Fibroblast of peridontal ligament (primary cell): Measurements from ENCODE around the gene MARVELD2.
"Not testable (repeated sequence)": the region's sequence is repeated elsewhere in the genome, so short reads cannot be mapped to it uniquely, and the experiment has no call there.

Source experiments
- DNase-seq: peaks from one replicate; pipeline ENCODE4 v3.0.0-alpha.2; 2010; ENCODE audit errors: extremely low read depth

Gene MARVELD2, protein sequence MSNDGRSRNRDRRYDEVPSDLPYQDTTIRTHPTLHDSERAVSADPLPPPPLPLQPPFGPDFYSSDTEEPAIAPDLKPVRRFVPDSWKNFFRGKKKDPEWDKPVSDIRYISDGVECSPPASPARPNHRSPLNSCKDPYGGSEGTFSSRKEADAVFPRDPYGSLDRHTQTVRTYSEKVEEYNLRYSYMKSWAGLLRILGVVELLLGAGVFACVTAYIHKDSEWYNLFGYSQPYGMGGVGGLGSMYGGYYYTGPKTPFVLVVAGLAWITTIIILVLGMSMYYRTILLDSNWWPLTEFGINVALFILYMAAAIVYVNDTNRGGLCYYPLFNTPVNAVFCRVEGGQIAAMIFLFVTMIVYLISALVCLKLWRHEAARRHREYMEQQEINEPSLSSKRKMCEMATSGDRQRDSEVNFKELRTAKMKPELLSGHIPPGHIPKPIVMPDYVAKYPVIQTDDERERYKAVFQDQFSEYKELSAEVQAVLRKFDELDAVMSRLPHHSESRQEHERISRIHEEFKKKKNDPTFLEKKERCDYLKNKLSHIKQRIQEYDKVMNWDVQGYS

DNA sequence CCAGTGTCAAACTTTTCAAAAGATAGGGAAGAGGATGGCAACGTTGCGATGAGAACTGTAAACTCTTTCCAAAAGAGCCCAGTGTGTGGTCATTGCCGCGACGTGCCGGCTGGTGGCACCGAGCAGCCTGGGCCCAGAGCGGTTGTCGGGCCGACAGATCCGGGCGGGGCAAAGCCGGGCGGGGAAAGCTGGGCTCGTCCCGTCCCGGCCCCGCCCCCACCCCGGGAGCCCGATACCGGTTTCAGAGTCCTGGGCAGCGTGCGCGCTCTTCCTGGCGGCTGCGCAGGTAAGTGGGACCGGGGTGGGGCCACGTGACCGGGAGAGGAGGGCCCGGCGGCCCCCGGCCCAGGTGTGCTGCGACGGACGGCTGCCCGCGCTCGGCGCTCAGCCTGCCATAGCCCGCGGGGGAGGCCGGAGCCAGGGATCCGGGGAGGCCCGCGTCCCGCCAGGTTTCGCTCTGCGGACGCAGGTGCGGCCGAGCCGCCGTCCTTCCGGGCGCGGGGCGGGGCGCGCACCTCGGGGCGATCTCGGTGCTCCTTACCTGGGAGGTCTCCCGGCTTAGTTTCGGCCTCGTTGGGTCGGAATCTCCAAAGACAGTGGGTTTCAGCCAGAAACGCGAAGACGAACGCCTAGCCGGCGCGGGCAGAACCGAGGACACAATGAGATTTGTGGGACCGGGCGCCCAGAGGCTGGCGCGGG lies at the start of gene MARVELD2:
TSS of gene MARVELD2 (plus strand) at position 232 of the 699 bp plus-strand sequence. CDS start 4,270 bp downstream, outside the sequence.
- peak; percentile 44 for DNase-seq

DNA sequence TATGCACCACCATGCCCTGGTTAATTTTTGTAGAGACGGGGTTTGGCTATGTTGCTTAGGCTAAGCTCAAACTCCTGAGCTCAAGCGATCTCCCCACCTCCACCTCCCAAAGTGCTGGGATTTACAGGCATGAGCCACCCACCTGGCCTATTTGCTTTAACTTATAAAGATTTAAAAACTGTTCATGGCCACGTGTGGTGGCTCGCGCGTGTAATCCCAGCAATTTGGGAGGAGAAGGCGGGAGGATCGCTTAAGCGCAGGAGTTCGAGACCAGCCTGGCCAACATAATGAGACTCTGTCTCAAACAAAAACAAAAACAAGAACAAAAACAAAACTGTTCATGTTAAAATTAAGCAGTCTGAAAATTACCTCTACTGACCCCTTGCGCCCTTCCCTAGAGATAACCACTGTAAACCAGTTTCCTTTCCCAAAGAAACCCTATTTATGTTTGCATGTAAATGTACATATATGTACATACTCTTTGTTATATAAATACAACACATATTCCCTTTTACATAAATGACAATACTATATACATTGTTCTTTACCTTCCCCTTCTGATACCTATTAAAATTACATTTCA lies 47.1 kb upstream of the MARVELD2 start:
- DNase-seq, result no peak

DNA sequence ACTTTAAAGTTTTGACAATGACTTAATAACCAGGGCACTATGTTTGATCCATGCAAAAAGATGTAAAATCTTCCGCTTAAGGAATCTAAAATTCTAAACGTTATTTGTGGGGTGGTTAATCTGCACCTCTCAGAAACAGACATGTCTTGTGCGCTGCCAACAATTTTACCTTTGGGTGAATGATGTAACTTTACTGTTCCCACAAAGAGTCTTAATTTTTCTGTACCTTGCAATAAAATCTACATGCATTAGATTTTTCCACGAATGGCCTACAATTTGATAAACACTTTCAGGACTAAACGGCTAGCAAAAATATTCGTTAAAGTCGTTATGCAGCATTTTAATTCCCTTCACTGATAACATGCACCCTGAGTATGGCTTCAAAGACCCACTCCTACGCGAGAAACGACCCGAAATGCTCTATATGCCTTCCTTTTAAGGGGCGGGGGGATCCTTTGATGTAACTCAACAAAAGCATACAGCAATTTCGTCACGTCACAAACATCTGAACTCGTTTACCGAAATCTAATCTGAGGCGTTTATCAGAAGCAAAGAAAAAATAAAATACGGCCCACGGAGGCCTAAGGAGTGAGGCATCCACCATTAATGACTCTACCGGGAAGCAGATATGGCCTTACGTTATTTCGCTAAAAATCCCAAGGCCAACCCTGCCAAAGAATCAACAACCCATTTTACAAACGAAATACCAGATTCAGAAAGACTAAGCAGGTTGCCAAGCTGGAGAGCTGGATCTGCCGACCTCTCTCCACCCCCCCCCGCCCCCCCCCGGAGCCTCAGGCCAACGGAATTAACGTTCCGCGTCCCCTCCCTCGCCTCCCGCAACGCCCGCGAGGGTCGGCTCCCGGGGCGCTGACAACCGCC lies 46.2 kb upstream of the MARVELD2 start:
- peak; percentile 59 for DNase-seq

DNA sequence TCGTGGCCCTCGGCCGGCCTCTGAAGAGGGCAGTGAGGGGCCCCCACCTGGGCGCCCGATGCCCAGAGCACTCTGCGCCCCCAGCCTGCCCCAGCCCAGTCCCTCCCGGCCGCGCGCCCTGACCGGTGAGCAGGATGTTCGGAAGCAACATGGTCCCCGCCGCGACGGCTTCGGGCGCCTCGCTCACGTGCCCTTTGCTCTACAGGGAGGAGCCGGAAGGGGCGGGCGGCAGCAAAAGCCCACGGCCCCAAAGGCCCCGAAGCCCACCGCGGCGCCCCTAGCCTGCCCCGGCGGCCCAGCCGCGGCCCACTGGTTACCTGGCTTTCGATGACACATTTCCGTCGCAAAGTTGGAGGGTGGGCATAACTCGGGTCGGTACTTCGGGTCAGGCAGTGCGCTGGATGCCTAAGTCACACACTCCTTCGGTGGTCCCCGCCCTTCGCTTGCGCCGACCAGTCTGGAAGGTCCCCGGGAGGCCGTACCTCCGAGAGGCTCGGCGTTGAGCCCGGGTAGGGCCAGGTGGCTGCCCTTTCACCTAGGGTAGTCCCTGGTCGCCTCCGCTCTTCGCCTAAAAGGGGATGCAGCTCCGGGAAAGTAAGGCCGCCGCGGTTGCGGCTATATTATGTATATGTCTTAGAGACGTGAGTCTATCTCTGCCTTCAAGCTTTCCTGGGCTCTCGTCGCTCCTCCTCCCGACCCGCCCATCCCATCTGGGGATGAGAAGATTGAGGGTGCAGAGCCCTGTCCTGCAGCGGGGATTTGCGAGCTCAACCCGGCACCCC lies 45.4 kb upstream of the MARVELD2 start, which contains the start of the genes AK6, RAD17 and TAF9:
TSS of gene AK6 (minus strand) at position 181 of the 782 bp plus-strand sequence. CDS start at position 151, 30 bp downstream.
TSS of gene RAD17 (plus strand) at position 479 of the 782 bp plus-strand sequence. CDS start 2,391 bp downstream, outside the sequence.
TSS of gene TAF9 (minus strand) at position 181 of the 782 bp plus-strand sequence. CDS start 3,783 bp downstream, outside the sequence.
- peak; percentile 89 for DNase-seq

DNA sequence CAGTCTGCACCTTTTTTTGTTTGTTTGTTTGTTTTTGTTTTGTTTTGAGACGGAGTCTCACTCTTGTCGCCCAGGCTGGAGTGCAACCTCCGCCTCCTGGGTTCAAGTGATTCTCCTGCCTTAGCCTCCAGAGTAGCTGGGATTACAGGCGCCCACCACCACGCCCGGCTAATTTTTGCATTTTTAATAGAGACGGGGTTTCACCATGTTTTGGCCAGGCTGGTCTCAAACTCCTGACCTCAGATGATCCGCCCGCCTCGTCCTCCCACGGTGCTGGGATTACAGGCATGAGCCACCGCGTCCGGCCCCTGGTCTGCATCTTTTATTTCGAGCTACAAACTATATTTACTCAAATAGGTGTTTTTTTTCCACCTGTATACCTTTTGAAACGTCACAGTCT lies 44.6 kb upstream of the MARVELD2 start:
- DNase-seq, result not testable (repeated sequence)

DNA sequence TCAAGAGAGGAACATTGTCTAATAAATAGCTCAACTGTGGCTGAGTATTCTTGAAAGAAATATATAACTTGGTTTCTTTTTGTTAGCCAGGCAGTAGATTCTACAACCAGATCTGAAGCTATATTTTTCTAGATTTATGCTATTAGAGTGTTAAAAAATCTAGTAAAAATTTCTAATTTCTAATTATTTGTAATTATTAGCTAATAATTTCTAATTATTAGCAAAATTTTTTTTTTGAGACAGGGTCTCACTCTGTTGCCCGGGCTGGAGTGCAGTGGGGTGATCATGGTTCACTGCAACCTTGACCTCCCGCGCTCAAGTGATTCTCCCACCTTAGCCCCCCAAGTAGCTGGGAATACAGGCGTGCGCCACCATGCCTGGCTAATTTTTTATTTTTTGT lies 42.5 kb upstream of the MARVELD2 start:
- DNase-seq, result no peak

DNA sequence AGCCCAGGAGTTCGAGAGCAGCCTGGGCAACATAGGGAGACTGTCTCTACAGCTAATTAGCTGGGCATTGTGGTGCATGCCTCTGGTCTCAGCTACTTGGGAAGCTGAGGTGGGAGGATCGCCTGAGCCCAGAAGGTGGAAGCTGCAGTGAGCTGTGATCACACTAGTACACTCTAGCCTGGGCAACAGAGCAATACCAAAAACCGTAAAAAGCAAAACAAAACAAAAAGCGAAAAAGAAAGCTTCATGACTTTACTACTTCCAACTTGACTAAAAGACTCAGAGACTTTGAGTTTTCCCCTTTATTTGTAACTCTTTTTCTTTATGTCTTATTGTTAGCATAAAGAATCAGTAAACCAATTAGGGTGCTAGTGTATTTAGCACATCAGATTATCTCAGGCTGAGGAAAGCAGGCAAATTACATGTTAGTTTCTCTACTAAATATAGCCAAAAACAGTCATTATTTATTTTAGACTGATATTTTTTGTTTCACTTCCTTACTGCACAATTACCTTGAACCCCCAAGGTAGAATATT lies 39.9 kb upstream of the MARVELD2 start:
- DNase-seq, result no peak

DNA sequence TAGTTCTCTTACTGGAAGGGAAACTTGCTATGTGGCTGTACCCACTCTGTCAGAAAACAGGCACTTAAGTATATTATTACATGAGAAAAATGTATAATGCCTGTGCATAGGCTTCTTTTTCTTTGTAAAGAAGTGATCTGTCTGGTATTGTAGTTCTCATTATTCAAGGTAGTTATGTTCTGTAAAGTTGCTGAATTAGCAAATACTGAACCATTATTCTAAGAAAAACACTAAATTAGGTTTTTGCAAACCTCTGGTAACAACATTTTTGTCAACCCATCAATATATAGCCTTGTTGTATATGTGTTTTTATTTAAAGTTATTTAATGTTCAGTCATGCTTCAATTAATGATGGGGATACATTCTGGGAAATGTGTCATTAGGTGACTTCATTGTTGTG lies 36.5 kb upstream of the MARVELD2 start:
- no peak for DNase-seq

DNA sequence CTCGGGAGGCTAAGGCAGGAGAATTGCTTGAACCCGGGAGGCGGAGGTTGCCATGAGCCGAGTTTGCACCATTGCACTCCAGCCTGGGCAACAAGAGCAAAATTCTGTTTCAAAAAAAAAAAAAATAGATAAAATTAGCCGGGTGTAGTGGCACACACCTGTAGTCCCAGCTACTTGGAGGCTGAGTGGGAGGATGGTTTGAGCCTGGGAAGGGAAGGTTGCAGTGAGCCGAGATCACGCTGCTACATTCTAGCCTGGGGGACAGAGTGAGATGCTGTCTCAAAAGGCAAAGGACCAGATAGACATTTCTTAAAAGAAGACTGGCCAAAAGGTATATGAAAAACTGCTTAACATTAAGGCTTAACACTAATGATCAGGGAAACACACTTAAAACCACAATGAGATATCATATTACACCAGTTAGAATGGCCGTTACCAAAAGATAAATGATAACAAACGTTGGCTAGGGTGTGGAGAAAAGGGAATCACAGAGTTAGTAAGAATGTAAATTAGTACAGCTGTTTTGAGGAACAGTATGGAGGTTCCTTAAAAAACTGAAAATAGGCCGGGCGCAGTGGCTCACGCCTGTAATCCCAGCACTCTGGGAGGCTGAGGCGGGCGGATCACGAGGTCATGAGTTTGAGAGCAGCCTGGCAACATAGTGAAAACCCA lies 10.1 kb upstream of the MARVELD2 start:
- no peak for DNase-seq

DNA sequence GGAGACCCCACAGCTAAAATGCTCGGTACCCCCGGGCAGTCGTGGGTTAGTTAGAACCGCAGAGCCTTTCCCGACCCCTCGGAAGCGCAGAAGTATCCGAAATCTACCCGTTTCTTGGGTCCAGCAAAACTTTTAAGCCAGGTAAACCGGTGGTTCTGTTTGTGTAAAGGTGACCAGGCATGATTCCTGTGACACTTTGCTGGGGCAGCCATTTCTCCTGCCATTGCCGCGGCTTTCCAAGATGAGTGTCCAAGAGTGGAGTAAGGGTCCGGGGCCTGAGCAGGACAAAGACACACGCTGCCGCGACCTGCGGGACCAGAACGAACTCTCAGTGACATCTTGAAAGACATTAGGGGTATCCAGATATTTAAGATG lies 655 bp downstream of the MARVELD2 start:
- no peak for DNase-seq

DNA sequence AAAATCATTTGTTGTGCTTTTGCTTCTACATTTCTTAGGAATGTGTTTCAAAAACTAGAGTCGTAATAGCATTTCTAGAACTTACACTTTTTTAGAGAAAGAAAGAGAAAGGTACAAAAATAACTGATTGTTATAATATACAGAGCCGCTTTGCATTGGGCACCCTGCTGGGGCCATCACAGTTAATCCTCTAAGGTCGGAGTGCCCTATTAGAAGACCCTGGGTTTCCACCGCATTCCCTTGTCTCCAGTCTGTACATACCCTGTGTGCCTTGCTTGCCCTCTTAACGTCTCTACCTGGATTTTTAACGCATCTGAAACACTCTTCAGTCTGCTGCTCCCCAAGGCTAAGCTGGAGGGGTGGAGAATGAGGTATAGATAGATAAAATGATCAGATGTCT lies 1.3 kb downstream of the MARVELD2 start:
- no peak for DNase-seq

DNA sequence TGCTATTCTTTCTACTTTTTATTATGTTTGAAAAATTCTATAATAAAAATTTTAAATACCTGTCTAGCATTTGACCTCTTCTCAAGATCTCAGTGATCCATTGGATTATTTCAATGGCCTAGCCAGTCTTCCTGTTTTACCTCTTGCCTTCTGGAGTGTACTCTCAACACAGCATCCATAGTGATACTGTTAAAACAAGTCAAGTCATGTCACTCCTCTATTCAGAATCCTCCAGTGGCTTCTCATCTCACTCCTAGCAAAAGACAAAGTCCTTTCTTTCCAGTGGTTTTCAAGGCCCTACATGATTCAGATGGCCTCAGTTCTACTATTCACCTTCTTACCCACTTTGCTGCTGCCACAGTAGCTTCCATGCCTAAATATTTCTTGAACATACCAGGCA lies 1.8 kb downstream of the MARVELD2 start:
- no peak for DNase-seq

DNA sequence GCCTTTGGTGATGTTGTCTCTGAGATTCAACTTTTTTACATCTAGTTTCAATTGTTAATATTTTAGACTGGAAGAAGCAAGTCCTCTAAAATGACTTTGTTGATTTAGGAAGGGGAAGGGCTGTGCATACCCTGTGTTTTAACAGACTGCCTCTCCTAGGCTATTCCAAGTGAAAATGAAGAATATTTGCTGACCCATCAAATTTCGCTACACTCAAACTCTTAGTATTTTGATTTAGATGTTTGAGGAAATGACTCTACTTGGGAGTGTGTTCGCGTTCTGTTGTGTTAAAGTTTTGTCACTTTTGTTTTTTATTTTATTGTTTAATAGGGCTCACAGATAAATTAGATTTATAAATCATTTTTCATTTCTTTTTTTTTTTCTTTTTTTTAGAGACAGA lies 3.6 kb downstream of the MARVELD2 start:
- DNase-seq, result no peak

DNA sequence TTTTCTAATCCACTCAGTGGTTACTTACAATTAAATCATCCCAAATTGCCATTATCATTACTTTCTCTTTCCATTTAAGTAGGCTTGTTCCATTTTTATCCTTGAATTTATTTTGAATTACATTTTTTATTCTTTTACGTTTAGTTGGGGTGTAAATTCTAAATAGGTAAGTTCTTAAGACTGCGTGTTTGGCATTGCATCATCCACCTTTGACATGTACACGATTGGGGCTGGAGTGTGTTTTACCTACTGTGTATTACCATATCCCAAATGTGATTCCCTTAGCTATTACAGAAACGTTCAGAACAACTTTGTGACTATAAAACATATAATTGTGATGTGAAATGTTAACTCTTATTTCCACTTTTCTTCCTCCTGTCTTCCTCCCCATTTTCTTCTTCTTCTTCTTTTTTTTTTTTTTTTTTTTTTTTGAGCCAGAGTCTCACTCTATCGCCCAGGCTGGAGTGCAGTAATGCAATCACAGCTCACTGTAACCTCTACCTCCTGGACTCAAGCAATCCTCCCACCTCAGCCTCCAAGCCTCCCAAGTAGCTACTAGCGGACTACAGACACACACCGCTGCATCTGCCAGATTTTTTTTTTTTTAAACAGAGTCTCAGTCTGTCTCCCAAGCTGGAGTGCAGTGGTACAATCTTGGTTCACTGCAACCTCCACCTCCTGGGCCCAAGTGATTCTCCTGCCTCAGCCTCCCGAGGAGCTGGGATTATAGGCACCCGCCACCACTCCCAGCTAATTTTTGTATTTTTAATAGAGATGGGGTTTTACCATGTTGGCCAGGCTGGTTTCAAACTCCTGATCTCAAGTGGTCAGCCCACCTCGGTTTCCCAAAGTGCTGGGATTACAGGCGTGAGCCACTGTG lies 16.7 kb downstream of the MARVELD2 start:
- DNase-seq, result no peak

DNA sequence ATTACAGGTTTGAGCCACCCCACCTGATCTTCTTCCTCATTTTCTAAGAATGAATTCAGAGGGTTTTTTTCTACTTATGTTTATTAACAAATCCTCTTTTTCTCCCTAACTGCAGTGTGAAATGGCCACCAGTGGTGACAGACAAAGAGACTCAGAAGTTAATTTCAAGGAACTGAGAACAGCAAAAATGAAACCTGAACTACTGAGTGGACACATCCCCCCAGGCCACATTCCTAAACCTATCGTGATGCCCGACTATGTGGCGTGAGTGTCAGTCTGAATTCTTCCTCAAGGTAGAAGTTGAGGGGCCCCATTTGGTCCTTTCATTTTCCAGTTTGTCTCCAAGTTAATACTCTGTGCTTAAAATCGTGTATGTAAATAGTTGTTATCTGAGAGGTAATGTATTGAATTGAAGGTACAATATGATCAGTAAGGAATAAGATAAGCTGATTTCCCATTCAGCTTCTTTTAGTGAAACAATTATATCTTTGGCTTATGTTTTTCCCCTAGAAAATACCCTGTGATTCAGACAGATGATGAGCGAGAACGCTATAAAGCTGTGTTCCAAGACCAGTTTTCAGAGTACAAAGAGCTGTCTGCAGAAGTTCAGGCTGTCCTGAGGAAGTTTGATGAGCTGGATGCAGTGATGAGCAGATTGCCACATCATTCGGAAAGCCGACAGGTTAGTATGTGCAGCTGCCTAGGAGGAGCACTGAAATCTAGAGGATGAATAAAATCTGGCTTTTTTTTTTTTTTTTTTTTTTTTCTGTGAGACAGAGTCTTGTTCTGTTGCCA lies 17.7 kb downstream of the MARVELD2 start:
- DNase-seq, result no peak

DNA sequence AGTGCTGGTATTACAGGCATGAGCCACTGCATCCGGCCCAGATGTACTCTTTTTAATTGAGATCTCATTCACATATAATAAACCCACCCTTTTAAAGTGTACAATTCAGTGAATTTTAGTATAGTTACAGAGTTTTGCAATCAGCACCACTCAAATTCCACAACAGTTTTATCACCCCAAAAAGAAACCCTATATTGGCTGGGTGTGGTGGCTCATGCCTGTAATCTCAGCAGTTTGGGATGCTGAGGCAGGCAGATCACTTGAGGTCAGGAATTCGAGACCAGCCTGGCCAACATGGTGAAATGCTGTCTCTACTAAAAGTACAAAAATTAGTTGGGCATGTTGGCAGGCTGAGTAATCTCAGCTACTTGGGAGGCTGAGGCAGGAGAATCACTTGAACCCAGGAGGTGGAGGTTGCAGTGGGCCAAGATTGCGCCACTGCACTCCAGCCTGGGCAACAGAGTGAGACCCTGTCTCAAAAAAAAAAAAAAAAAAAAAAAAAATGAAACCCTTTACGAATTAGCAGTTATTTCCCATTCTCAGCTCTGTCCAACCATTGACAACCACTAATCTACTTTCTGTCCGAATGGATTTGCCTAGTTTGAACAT lies 20.5 kb downstream of the MARVELD2 start:
- peak; percentile 67 for DNase-seq

DNA sequence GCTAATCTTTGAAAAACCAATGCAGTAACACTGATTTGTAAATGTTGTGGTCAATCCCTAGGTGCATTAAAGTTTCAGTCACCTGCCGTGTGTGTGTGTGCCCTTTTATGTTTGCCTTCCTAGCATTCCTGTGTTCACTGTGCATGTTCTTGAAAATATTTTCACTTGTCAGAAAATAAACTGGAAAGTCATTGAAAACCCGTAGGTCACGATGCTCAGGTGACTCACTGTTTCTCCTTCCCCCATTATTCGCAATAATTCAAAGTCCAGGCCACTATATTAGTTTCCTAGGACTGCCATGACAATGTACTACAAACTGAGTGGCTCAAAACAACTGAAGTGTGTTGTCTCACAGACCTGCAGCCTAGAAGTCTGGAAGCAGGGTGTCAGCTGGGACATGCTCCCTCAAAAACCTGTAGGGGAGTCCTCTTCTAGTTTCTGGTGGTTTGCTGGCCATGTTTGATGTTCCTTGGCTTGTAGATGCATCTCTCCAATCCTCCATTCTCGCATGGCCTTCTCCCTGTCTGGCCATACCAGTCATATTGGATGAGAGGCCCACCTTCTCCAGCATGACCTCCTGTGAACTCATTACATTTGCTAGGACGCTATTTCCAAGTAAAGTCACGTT lies 29.3 kb downstream of the MARVELD2 start:
- DNase-seq, result no peak
